Upper lobe of left lung (tissue), 6 donors: ENCODE results near the gene TRIM38. TPM values are rescaled to one million over a fixed set of nuclear protein-coding genes. Genes with fewer than 3 reads are reported as not detected.

ENCODE experiments used
- ATAC-seq, 2 donors: fragments of 200-7000 bp; cut with Tn5 transposase; one replicate each; pipeline ENCODE4 v1.9.1; 2022; ENCODE audit warnings: mild to moderate bottlenecking in 2 of 2, moderate library complexity in 2 of 2; ENCODE audit not compliant: low FRiP score in 2 of 2
- DNase-seq, 2 donors: peaks; one replicate each; pipeline ENCODE4 v3.0.0-alpha.2; 2019 to 2020
- H3K27ac ChIP-seq, 4 donors: fragments of 200-600 bp; sonication (generic); one replicate each; pipeline ENCODE4 v1.5.1; 2016 to 2019
- H3K27me3 ChIP-seq, 4 donors: fragments of 200-600 bp; sonication (generic); one replicate each; pipeline ENCODE4 v1.5.1; 2017 to 2019
- H3K36me3 ChIP-seq, 4 donors: fragments of 200-600 bp; sonication (generic); one replicate each; pipeline ENCODE4 v1.5.1; 2016 to 2019
- H3K4me1 ChIP-seq, 4 donors: fragments of 200-600 bp; sonication (generic); one replicate each; pipeline ENCODE4 v1.5.1; 2018 to 2019
- H3K4me3 ChIP-seq, 4 donors: fragments of 200-600 bp; sonication (generic); one replicate each; pipeline ENCODE4 v1.5.1; 2017 to 2019; ENCODE audit warnings: mild to moderate bottlenecking in 2 of 4, moderate library complexity in 1 of 4
- H3K9me3 ChIP-seq, 4 donors: fragments of 200-600 bp; sonication (generic); one replicate each; pipeline ENCODE4 v1.5.1; 2018 to 2019
- EP300 ChIP-seq, 4 donors: sonication (generic); formaldehyde crosslinking; IDR thresholded peaks; one replicate each; pipeline ENCODE4 v1.5.1; 2017; ENCODE audit warnings: antibody characterized with exemption in 4 of 4, control low read depth in 2 of 4
- POLR2A ChIP-seq, 4 donors: fragments of 450-650 bp; IDR thresholded peaks; one replicate each; pipeline ENCODE4 v1.5.1; 2016 to 2017; ENCODE audit warnings: antibody characterized with exemption in 4 of 4, mild to moderate bottlenecking in 2 of 4
- POLR2AphosphoS5 ChIP-seq, 2 donors: sonication (generic); formaldehyde crosslinking; IDR thresholded peaks; one replicate each; pipeline ENCODE4 v1.5.1; 2017; ENCODE audit warnings: antibody characterized with exemption in 2 of 2
- WGBS, 2 donors: methylation state at CpG; one replicate each; pipeline ENCODE4 v1.1.5; 2017 to 2018; 5-methylcytosine and 5-hydroxymethylcytosine counted together
- total RNA-seq, 6 donors: library from RNA; depleted of rRNA in 4 of 6; stranded (reverse); fragments of >200 nt in 4 of 6; gene quantifications; one replicate each; pipeline versions ENCODE4 v1.1.0 to v1.2.1, GENCODE V29; 2016 to 2021
- TF ChIP-seq, protein P1 (sequence below), 6 experiments: fragments of 450-650 bp in 4 of 6; fragments of 200-600 bp in 2 of 6; sonication (generic) in 2 of 6; IDR thresholded peaks; one replicate each; pipeline ENCODE4 v1.5.1; 2016 to 2019; ENCODE audit warnings: antibody characterized with exemption in 6 of 6
- donor health status: DM: no; HTN: no; CAD: no; lungs with moderate emphysema.
- donor health status: DM: no; HTN: yes; CAD: no; lungs with severe emphysema.

Gene TRIM38
- total RNA-seq, 6 donors from 2014 or later: 9.0 to 22.0 (median 14.7) TPM

DNA sequence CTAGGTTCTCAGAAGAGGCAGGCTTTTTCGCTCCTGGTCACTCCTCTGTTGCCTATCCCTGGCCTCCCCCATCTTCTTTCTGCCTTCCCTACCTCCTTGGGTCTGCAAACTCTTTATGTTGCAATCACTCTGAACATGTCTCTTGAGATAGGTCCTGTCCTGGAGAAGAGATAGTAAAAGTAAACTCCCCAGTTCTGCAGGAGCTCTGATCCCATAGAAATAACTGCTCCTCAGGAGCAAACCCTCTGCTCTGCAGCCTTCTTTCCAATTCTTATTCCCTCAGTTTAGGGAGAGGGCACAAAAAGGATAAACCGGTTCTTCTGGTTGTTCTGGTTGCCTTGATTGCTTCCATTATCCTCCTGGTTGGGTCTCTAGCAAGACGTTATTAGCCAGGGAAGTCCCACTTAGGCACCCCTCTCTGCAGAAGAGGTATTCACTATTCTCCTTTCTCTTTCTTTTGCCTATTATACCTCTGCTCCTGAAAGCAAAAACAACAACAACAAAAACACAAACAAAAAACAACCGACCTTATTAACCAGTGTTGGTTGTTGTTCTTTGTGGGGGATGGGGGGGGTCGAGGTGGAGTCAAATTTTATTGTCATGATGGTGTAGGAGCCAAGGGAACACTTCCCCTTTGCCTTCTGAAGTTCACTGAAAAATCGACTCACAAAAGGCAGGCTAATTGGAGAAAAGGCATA, 973 bp downstream of the TRIM38 start:
- H3K9me3 ChIP-seq: no peaks in the 10 kb centered on the region
- H3K36me3 ChIP-seq: peaks cover 0 to 31% (median 17%) of the 10 kb centered on the region in 4 donors
- peak overlapping the region; percentile 89 to 95 (median 94) for H3K27ac ChIP-seq
- 3 to 6% methylated on average over 6 of the region's 6 CpGs for WGBS, 2 donors
- peak in 1 of 2 donors; percentile 44 for DNase-seq
- peaks cover 51 to 65% (median 55%) of the 10 kb centered on the region in 4 donors for H3K4me1 ChIP-seq
- TF ChIP-seq POLR2A (IDR thresholded peaks at IDR 0.05): no peak
- no peak for TF ChIP-seq EP300 (IDR thresholded peaks at IDR 0.05)
- TF ChIP-seq POLR2AphosphoS5 (IDR thresholded peaks at IDR 0.05): no peak
- TF ChIP-seq, protein P1, sequence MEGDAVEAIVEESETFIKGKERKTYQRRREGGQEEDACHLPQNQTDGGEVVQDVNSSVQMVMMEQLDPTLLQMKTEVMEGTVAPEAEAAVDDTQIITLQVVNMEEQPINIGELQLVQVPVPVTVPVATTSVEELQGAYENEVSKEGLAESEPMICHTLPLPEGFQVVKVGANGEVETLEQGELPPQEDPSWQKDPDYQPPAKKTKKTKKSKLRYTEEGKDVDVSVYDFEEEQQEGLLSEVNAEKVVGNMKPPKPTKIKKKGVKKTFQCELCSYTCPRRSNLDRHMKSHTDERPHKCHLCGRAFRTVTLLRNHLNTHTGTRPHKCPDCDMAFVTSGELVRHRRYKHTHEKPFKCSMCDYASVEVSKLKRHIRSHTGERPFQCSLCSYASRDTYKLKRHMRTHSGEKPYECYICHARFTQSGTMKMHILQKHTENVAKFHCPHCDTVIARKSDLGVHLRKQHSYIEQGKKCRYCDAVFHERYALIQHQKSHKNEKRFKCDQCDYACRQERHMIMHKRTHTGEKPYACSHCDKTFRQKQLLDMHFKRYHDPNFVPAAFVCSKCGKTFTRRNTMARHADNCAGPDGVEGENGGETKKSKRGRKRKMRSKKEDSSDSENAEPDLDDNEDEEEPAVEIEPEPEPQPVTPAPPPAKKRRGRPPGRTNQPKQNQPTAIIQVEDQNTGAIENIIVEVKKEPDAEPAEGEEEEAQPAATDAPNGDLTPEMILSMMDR (IDR thresholded peaks at IDR 0.05): no peak
- ATAC-seq: peak in 1 of 2 donors; percentile 57
- no peaks in the 10 kb centered on the region for H3K27me3 ChIP-seq
- peak overlapping the region; percentile 41 to 61 (median 52) for H3K4me3 ChIP-seq

DNA sequence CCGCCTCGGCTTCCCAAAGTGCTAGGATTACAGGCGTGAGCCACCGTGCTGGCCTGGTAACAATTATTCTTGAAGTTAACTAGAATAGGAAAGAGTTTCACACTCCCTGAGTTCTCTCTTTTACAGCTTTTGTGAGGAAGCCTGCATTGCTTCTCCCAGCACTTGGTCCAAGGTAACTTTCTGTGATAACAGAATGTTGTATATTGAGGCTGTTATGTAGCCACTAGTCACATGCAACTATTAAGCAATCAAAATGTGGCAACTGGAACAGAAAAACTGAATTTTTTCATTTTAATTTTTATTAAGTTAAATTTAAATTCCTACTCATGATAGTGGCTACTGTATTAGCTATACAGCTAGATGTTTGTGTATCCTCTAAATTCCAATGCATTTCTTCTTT, 2.5 kb downstream of the TRIM38 start:
- Histone ChIP-seq H3K4me1 (peaks cover 56 to 74% (median 64%) of the 10 kb centered on the region in 4 donors), H3K27me3 (no peaks in the 10 kb centered on the region), H3K4me3 (no peak overlapping the region), H3K36me3 (peaks cover 3 to 43% (median 27%) of the 10 kb centered on the region in 4 donors), H3K9me3 (no peaks in the 10 kb centered on the region), H3K27ac (peak overlapping the region in 1 of 4 donors; percentile 23)
- TF ChIP-seq, protein P1 (IDR thresholded peaks at IDR 0.05): no peak
- TF ChIP-seq POLR2A (IDR thresholded peaks at IDR 0.05): no peak
- no peak for TF ChIP-seq EP300 (IDR thresholded peaks at IDR 0.05)
- DNase-seq (no peak), ATAC-seq (no peak)
- 78 to 82% methylated on average over 4 of the region's 4 CpGs for WGBS, 2 donors

DNA sequence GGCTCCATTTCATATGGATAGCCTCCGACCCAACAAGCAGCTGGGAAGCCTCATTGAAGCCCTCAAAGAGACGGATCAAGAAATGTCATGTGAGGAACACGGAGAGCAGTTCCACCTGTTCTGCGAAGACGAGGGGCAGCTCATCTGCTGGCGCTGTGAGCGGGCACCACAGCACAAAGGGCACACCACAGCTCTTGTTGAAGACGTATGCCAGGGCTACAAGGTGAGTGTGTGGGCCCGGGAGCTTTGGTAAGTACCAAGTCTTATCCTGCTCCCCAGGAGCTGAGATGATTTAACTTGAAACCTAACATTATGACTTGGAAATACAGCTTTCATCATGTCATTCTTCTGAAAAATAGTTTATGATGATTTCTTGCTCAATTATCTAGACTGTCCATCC, 4.1 kb downstream of the TRIM38 start:
- WGBS, 2 donors: 85 to 93% methylated on average over 9 of the region's 9 CpGs
- Histone ChIP-seq H3K36me3 (peaks cover 10 to 57% (median 34%) of the 10 kb centered on the region in 4 donors), H3K27me3 (no peaks in the 10 kb centered on the region), H3K4me1 (peaks cover 71 to 88% (median 76%) of the 10 kb centered on the region in 4 donors), H3K9me3 (no peaks in the 10 kb centered on the region), H3K27ac (no peak overlapping the region), H3K4me3 (peak overlapping the region in 1 of 4 donors; percentile 4)
- DNase-seq (peak in 1 of 2 donors; percentile 51), ATAC-seq (no peak)
- TF ChIP-seq, protein P1 (IDR thresholded peaks at IDR 0.05): no peak
- no peak for TF ChIP-seq EP300 (IDR thresholded peaks at IDR 0.05)
- TF ChIP-seq POLR2A (IDR thresholded peaks at IDR 0.05): no peak

DNA sequence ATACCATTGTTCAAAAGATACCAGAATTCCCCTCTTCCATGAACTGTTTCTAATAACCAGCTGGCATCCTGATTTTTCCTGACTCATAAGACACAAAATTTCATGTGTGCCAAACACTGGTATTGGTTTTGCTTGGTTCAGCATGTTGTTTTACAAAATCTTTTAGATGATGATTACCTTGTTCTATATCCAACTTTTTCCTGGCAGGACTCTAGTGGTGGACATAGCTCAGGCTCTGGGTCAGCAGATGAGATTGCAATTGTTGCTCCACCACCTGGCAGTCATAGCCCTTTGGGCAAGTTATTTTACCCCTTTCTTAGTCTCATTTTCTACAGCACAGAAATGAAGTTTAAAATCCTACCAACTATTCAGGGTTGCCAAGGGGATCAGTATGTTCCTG, 6.2 kb downstream of the TRIM38 start:
- Histone ChIP-seq H3K27me3 (no peaks in the 10 kb centered on the region), H3K27ac (no peak overlapping the region), H3K4me3 (no peak overlapping the region), H3K9me3 (no peaks in the 10 kb centered on the region), H3K36me3 (peaks cover 31 to 78% (median 54%) of the 10 kb centered on the region in 4 donors), H3K4me1 (peaks cover 67 to 82% (median 75%) of the 10 kb centered on the region in 4 donors)
- TF ChIP-seq, protein P1 (IDR thresholded peaks at IDR 0.05): no peak
- no peak for TF ChIP-seq POLR2AphosphoS5 (IDR thresholded peaks at IDR 0.05)
- no peak for TF ChIP-seq POLR2A (IDR thresholded peaks at IDR 0.05)
- TF ChIP-seq EP300 (IDR thresholded peaks at IDR 0.05): no peak
- no peak for ATAC-seq
- no peak for DNase-seq
